ENCODE results near the gene IL12RB2.

IL12RB2 gene

DNA sequence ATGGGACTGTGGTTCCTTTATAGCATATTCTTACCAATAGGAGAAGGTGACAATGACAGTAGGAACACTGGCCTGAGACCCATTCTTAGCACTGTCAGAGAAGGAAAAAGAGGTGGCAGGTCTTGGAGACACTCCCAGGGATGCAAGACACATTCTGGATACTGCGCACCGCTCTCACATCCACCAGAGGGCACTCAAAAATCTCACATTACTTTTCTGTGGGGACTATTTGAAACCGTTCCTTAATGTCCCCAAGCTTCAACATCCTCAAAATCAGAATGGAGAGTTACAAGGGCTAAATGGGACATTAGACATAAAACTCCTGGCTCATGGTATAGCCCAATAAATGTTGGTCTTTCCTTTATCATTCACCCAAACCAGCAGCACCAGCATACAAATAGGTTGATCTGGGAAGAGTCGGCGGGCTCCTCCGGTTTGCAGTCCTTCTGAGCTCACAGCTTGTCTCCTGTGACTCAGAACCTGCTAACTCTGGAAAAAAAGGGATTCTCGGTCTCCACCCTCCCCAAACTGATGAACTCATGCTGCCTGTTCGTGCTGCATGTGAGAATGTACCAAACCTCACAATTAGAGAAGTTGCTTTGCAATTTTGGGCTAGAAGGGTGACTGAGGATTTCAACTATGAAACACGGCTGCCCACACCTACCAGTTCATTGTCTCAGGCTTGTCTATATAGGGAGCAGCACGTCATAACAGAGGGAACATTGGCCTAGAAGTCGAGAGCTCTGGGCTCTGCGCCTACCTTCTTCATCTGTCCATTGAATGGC, 40.2 kb downstream of the IL12RB2 start:
- DNase-seq (ENCODE audit: low spot score), result peak; percentile 20

DNA sequence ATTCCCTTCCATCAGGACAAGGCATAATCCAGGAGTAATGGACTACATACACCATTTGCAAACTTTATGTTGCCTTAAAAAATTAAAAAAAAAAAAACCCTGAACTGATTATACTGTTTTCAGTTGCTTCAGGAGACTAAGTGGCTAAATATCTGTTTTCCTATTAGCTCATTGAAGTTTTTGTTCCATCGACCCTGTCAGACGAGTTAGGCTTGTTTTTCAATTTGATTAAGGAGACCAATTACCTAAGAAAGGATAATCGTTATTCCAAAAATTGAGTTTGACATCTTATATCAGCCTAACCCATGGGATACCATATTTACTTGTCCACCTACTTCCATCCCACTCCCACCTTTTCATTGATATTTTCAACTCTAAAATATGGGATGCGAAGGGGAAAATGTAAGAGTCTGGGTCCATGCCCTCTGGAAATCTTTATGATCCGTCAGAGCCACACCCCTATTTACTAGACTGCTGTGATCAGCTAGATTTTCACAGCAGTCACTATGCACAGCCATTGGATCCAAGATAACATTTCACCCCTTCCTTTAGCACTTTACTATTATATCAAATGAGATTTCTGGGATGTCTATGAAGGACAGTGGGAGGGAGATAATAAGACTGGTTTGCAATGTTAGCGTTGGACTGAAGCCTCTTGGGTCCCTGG, 41.0 kb downstream of the IL12RB2 start:
- no peak for DNase-seq (ENCODE audit: low spot score)

DNA sequence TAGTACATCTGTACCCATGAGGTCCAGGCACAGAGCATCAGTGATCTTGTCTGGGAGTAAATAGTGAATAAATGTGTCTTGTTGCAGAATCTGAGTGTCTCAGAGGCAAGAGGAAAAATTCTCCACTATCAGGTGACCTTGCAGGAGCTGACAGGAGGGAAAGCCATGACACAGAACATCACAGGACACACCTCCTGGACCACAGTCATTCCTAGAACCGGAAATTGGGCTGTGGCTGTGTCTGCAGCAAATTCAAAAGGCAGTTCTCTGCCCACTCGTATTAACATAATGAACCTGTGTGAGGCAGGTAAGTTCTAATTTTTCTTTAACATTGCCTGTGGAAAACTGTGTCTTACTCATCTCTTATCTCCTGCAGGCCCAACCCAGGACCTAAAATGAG, 43.1 kb downstream of the IL12RB2 start:
- no peak for DNase-seq (ENCODE audit: low spot score)

GRCh38 chr1:67352211-67352610, 44.5 kb downstream of the IL12RB2 start:
- no peak for DNase-seq (ENCODE audit: low spot score)

- no peak for DNase-seq (ENCODE audit: low spot score)
Observed at GRCh38 chr1:67355745-67356424, 48.2 kb downstream of the IL12RB2 start.

DNA sequence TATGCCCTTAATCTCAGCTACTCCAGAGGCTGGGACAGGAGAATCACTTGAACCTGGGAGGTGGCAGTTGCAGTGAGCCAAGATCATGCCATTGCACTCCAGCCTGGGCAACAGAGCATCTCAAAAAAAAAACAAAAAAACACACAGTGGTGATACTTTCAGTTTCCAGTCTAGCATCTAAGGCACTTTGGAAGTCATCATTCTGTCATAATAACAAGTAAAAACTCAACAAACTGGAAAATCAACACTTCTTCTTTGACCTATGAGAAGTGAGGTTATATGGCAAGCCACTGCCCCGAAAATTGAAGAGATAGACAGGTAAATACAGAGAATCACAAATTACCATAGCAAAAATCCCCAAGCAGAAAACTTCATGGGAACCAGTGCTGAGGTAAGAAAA, 51.9 kb downstream of the IL12RB2 start:
- DNase-seq (ENCODE audit: low spot score), result no peak

DNA sequence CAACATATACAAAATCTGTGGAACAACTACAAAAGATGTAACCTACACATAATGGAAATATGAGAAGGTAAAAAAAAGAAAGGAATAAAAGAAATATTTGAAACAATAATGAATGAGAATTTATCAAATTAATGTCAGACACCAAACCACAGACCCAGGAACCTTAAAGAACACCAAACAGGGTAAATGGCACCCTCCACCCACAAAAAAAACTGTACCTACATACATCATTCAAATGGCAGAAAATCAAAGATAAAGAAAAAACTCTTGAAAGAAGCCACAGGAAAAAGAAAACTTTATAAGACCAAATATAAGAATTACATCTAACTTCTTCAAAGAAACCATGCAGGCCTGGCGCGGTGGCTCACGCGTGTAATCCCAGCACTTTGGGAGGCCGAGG, 54.0 kb downstream of the IL12RB2 start:
- DNase-seq (ENCODE audit: low spot score), result no peak

DNA sequence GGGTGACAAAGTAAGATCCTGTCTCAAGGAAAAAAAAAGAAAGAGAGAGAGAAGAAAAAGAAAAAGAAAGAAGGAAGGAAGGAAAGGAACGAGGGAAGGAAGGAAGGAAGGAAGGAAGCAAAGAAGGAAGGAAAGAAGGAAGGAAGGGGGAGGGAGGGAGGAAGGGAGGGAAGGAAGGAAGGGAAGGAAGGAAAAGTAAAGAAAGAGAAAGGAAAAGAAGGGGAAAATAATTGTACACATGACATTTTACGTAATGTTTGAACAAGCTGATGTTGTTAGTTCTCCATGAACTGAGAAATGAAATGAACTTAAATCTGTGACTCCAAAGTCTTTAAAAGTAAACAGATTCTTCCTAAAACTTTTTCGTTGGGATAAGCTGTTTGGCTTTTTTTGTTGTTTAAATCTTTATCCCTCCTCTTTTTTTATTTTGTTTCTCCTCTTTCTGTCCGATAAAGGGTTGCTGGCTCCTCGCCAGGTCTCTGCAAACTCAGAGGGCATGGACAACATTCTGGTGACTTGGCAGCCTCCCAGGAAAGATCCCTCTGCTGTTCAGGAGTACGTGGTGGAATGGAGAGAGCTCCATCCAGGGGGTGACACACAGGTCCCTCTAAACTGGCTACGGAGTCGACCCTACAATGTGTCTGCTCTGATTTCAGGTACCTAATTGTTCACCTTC, 59.8 kb downstream of the IL12RB2 start:
- peak; percentile 48 for DNase-seq (ENCODE audit: low spot score)

- DNase-seq (ENCODE audit: low spot score), result peak; percentile 18
Observed at GRCh38 chr1:67368046-67368514, 60.4 kb downstream of the IL12RB2 start.

GRCh38 chr1:67371043-67371442, 63.4 kb downstream of the IL12RB2 start:
- DNase-seq (ENCODE audit: low spot score), result no peak

DNA sequence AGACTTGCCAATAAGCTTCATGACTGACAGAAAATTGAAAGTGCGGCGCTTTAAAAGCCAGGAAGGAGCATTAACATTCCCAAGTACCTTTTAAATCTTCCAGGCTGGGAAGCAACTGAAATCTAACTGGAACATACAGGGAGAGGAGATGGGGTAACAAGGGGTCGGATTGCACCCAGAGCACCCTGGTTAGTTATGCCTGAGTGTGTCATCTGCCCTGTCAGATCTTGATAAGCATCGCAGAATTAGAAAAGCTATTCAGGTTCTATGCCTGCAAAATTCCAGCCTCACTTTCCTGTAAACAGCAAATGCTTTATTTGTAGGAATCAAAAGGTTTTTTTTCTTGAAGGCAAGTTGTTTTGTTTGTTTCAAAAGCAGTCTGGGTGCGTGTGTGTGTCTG, 64.0 kb downstream of the IL12RB2 start:
- no peak for DNase-seq (ENCODE audit: low spot score)

GRCh38 chr1:67372136-67372535, 64.5 kb downstream of the IL12RB2 start:
- no peak for DNase-seq (ENCODE audit: low spot score)

DNA sequence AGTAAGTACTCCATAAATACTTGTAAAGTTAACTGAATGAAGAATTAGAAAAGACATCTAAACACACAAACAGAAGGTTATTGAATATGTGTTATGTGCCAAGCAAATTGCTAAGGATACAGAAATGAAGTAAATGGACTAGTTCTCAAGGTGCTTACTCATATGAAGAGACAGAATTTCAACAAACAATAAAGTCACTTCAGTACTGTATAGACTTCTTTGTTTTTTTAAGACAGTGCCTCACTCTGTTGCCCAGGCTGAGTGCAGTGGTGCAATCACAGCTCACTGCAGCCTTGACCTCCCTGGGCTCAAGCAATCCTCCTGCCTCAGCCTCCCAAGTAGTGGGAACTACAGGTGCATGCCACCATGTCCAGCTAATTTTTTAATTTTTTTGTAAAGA, 65.2 kb downstream of the IL12RB2 start:
- DNase-seq (ENCODE audit: low spot score), result no peak

DNA sequence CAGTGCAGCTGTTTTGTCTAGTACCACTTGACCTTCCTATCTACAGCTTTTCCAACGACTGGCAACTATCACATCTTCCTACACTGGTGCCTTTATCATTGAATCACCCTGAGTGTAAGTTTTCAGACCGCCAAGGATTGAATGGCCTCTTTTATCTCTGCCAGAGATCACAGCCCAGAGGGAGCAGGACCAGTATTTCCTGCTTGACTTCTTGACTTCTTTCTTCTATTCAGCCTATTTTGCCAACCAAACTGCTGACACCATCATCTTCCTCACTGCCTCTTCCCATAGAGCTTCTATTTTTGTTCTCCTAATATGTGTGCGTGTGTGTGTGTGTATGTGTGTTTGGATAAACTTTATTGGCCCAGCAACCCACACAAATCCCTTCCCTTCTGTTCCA, 68.7 kb downstream of the IL12RB2 start:
- no peak for DNase-seq (ENCODE audit: low spot score)

DNA sequence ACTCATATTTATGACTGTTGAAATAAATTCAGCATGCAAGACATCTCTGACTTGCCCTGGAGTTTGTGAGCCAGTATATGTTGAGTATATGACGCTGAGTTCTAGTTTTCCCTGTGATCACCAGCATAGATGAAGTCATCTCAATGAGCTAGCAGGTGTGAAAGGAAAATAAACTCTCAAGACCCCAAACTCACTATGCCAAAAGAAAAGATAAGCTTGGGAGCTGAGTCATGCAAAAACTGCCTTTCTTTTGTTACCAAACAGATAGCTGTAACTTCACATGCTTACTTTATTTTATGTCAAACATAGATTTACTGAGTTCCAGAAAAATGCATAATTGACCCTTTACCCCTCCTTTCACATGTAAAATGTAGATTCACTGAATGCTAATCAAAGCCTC, 69.6 kb downstream of the IL12RB2 start:
- no peak for DNase-seq (ENCODE audit: low spot score)

GRCh38 chr1:67381154-67381553, 73.5 kb downstream of the IL12RB2 start:
- no peak for DNase-seq (ENCODE audit: low spot score)

GRCh38 chr1:67382292-67382691, 74.6 kb downstream of the IL12RB2 start:
- DNase-seq (ENCODE audit: low spot score), result no peak

- no peak for DNase-seq (ENCODE audit: low spot score)
Observed at GRCh38 chr1:67383999-67384638, 76.4 kb downstream of the IL12RB2 start.

DNA sequence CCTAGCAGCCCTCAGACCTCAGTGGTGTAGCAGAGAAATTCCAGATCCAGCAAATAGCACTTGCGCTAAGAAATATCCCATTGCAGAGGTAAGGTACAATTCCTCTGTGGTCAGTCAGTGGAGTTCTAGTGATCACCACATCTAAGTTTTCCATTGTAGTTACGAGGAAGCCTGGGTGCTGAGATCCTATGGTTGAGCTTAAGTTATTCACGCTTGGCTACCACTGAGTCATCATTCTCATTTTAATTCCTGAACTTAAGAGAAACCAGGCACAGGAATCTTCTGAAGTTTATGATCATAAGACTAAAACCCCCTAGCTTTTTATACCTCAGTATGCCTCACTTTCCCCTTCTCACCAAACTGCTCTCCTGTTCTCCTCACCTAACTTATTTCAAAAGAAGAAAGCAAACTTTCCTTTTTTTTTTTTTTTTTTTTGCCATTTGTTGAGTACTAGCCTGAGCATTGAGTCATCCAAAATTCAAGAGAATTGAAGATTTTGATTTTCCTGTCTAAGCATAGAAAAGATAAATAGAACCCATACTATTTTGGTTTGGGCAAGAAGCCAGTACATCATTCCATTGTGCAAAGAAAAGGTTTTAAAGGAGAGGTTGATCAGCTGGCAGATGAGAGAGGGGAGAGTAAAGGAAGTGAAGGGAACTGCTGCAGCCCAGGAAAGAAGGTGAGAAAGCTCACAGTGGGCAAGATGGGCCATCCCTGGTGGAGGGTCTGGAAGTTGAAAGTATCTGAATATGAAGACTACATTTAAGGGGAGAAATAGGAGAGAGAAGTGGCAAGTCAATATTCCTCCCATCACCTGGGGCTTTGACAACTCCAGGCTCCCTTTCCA, 82.6 kb downstream of the IL12RB2 start:
- DNase-seq (ENCODE audit: low spot score), result no peak

DNA sequence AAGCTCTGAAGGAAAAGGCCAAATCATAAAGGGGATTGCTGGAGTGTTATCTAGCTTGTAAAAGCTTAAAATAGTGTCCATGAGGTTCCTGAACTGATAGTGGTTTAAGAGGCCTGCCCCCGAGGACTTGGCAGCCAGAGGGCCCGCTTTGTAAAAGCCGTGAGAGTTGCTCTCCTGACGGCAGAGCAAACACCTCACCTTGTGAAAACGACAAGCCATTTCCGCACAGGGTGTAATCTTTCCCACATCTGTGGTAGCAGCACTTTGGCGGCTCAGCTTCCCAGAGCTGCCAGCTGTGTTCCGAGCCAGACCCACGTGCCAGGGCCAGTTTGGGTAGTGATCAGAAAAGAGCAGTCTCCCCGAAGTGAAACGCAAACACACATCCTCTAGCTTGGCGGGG, 85.6 kb downstream of the IL12RB2 start:
- DNase-seq (ENCODE audit: low spot score), result no peak

DNA sequence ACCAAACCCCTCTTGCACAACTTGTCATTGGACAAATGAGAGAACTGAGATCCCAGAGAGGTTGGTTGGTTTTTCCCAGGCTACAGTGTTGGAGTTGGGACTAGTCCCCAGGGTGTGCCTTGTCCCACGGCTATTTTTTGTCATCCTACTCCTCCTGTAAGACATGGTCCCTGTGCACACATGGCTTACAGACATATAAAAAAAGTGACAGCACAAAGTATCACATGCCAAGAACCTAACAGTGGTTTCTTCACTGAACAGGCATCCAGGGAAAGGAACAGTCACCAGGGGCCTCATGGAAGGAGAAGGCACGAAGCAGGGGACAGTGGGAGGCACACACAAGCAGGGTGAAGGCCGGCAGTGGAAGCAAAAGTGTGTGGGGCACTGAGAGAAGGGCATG, 86.1 kb downstream of the IL12RB2 start:
- no peak for DNase-seq (ENCODE audit: low spot score)
